DMS53 treated with DMSO at 0.1 percent for 48 hours (cell line): Measurements from ENCODE around the gene CHODL.

Source experiments
- DNase-seq: peaks from one replicate; lab custom pipeline; 2025; ENCODE audit not compliant: unreplicated experiment; lab: John Stamatoyannopoulos, UW

Gene CHODL

DNA sequence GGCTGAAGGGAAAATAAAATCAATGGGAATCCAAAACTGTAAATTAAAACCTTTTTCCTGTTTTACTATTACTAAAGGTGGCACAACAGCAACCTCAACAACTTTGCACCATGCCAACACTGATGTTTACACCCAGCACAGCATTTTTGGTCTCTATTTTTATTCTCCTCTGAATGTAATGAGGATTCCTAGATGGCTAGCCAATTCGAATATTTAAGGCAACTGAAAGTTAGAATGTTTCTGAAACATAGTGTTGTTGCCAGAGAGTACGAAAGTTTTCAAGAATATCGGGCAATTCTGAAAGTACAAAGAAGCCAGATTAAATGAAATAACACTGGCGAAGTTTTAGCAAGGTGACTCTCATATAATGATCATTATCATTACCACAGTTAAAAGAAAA, 40.7 kb downstream of the CHODL start:
- DNase-seq = no peak

DNA sequence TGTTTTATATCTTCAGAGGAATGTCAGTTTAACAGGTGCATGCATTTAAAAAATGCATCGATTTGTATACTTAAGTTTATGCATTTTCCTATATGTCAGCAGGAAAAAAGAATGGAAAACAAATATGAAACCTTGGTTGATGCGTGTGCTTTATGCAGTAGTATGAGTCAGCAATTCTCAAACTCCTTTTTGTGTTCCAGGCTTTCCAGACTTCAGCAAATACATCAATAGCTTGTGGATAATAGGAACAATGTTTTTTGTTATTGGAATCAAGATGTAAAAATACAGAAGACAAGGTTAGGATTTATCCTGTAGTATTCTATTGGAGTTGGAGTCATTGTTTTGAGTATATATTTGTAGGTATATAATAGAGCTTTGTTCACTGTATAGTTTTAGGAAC, 45.2 kb downstream of the CHODL start:
- DNase-seq = no peak

DNA sequence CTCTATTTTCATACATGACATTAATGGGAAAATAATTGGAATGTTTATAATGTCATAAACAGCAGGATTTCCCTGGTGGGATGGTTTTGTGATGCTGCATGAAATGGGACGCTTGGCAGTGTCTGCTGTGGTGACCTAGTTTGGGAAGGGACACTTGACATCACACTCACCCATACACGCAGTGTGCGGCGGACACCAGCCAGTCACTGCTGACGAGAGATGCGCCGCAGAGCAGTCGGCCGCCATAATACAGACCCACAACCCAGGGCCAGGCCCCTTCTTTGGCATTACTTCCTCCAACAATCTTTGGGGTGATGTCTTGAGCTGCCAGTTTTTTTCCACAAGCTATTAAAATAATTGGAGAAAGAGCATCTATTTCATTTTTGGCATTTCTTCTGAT, 49.5 kb downstream of the CHODL start:
- no peak for DNase-seq

DNA sequence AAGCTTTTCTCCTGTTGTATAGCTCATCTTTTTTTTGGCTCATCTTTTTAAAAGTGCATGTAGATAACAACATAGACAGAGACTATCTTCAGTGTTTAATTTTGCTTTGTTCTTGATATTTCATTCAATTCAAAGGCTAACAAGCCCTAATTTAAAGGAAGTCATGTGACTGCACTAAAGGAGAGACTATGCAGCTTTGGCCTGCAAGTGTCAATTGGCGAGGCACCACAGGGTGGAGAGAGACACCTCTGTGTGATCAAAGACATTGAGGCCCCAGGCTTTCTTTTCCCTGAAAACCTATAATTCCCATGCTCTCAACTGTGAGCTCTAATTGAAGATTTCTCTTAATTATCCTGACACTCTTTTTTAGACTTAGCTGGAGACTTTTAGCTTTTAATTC, 53.6 kb downstream of the CHODL start:
- DNase-seq = no peak
